GM12878 (cell line): ENCODE data around the gene KCNH4. TPM values are rescaled to one million over a fixed set of nuclear protein-coding genes. Genes with fewer than 3 reads are reported as not detected.

Experiments used
- ATAC-seq: fragments of 200-7000 bp; cut with Tn5 transposase; 3 replicates; pipeline ENCODE4 v1.9.1; 2020; ENCODE audit warnings: mild to moderate bottlenecking, moderate library complexity
- BruUV-seq: library from RNA; stranded (reverse); fragments of 400-500 nt; replicated peaks from 2 replicates; lab custom pipeline; 2021; lab: Mats Ljungman, UMichigan
- CTCF ChIA-PET: fragments of 300-600 bp; sonication (Branson Sonifier 250); formaldehyde crosslinking; extraction: SDS; loops from one replicate; lab custom pipeline; 2021; ENCODE audit warnings: inconsistent platforms; lab: Yijun Ruan, JAX
- POLR2A ChIA-PET: fragments of 350-600 bp; formaldehyde crosslinking; extraction: SDS; loops from one replicate; lab custom pipeline; 2021; ENCODE audit warnings: inconsistent platforms; lab: Charles Lee
- RAD21 ChIA-PET: fragments of 300-600 bp; sonication (Branson Sonifier 250); formaldehyde crosslinking; loops from one replicate; lab custom pipeline; 2023; ENCODE audit warnings: antibody characterized with exemption; ENCODE audit not compliant: unreplicated experiment; lab: Charles Lee
- SMC1A ChIA-PET: fragments of 300-600 bp; sonication (Branson Sonifier 250); formaldehyde crosslinking; loops from one replicate; lab custom pipeline; 2023; ENCODE audit not compliant: unreplicated experiment, uncharacterized antibody; lab: Charles Lee
- DNase-seq: peaks from one replicate; pipeline ENCODE4 v3.0.0-alpha.2; 2011; ENCODE audit warnings: low read depth, low spot score
- FAIRE-seq: peaks from 3 replicates; lab custom pipeline; 2011; peaks lifted over from hg19 to GRCh38; lab: Jason Lieb, UNC
- H2AFZ ChIP-seq: 2 replicates; pipeline ENCODE4 v1.6.0; 2011; ENCODE audit warnings: low read depth, low read length, control low read depth; ENCODE audit not compliant: control insufficient read depth
- H3K27ac ChIP-seq: 2 replicates; pipeline ENCODE4 v1.5.1; 2011; ENCODE audit warnings: control low read depth; ENCODE audit not compliant: control insufficient read depth, insufficient read depth
- H3K27me3 ChIP-seq, 2 experiments: replicated peaks in 1 of 2; 2 replicates each; pipeline versions ENCODE4 v1.6.0 to v1.6.1; 2011; ENCODE audit warnings: low read length in 1 of 2; ENCODE audit not compliant: control insufficient read depth in 2 of 2, insufficient read depth in 2 of 2
- H3K36me3 ChIP-seq, 2 experiments: 2 replicates each; pipeline ENCODE4 v1.5.1; 2011; ENCODE audit warnings: low read length in 1 of 2; ENCODE audit not compliant: control insufficient read depth in 2 of 2, insufficient read depth in 2 of 2
- H3K4me1 ChIP-seq: 2 replicates; pipeline ENCODE4 v1.6.1; 2011; ENCODE audit warnings: mild to moderate bottlenecking, low read length, moderate library complexity, mixed read lengths; ENCODE audit not compliant: control insufficient read depth, insufficient read depth
- H3K4me2 ChIP-seq: 2 replicates; pipeline ENCODE4 v1.6.0; 2011; ENCODE audit warnings: control low read depth; ENCODE audit not compliant: control insufficient read depth, insufficient read depth
- H3K4me3 ChIP-seq: fragments of 200-600 bp; sonication (generic); 2 replicates; pipeline ENCODE4 v1.5.1; 2016
- H3K79me2 ChIP-seq: 2 replicates; pipeline ENCODE4 v1.6.0; 2011; ENCODE audit warnings: low read length; ENCODE audit not compliant: control insufficient read depth, insufficient read depth
- H3K9ac ChIP-seq: 2 replicates; pipeline ENCODE4 v1.8.0; 2011; ENCODE audit warnings: low read length, control low read depth, mixed read lengths; ENCODE audit not compliant: control insufficient read depth, insufficient read depth
- H3K9me3 ChIP-seq: replicated peaks from 3 replicates; pipeline ENCODE4 v1.5.1; 2011; ENCODE audit warnings: mild to moderate bottlenecking, low read length; ENCODE audit not compliant: control insufficient read depth, insufficient read depth
- H4K20me1 ChIP-seq: 2 replicates; pipeline ENCODE4 v1.6.0; 2011; ENCODE audit not compliant: control insufficient read depth, insufficient read depth
- BACH1 ChIP-seq: fragments of 450-650 bp; IDR thresholded peaks from 2 replicates; pipeline ENCODE4 v1.6.1; 2017; ENCODE audit warnings: mild to moderate bottlenecking, borderline replicate concordance
- EGR1 ChIP-seq, 2 experiments: IDR thresholded peaks; 1 replicate in 1 of 2; 2 replicates in 1 of 2; pipeline ENCODE4 v1.6.1; 2011 to 2012; ENCODE audit warnings: low read depth in 2 of 2, low read length in 2 of 2, borderline replicate concordance in 1 of 2, mild to moderate bottlenecking in 1 of 2, moderate library complexity in 1 of 2
- EZH2 ChIP-seq: IDR thresholded peaks from 2 replicates; pipeline ENCODE4 v1.6.1; 2012; ENCODE audit warnings: low read depth, mild to moderate bottlenecking, control low read depth, inconsistent platforms, low read length, borderline replicate concordance; ENCODE audit not compliant: control insufficient read depth
- HCFC1 ChIP-seq: fragments of 150-350 bp; IDR thresholded peaks from 2 replicates; pipeline ENCODE4 v1.6.1; 2014; ENCODE audit warnings: low read length
- MTA3 ChIP-seq: IDR thresholded peaks from 2 replicates; pipeline ENCODE4 v1.6.1; 2012; ENCODE audit warnings: low read length, inconsistent platforms, borderline replicate concordance
- NFXL1 ChIP-seq: fragments of 450-650 bp; IDR thresholded peaks from 2 replicates; pipeline ENCODE4 v1.6.1; 2017; ENCODE audit warnings: antibody characterized with exemption, mild to moderate bottlenecking, borderline replicate concordance
- NR2F1 ChIP-seq: fragments of 450-650 bp; conservative IDR thresholded peaks from 2 replicates; pipeline ENCODE4 v1.6.1; 2017; ENCODE audit warnings: mild to moderate bottlenecking
- POLR2A ChIP-seq: IDR thresholded peaks from 2 replicates; pipeline ENCODE4 v1.6.1; 2011; ENCODE audit warnings: low read depth, mild to moderate bottlenecking, low read length
- RB1 ChIP-seq: fragments of 450-650 bp; formaldehyde crosslinking; IDR thresholded peaks from 2 replicates; pipeline ENCODE4 v1.6.1; 2017; ENCODE audit warnings: mild to moderate bottlenecking, borderline replicate concordance
- RCOR1 ChIP-seq: conservative IDR thresholded peaks from 2 replicates; pipeline ENCODE4 v1.6.1; 2012; ENCODE audit warnings: low read depth, low read length, improper control_type of control experiment
- SMAD1 ChIP-seq: fragments of 450-650 bp; IDR thresholded peaks from 2 replicates; pipeline ENCODE4 v1.6.1; 2018; ENCODE audit warnings: mild to moderate bottlenecking, low read depth; ENCODE audit not compliant: partially characterized antibody
- SMC3 ChIP-seq: IDR thresholded peaks from 2 replicates; pipeline ENCODE4 v1.6.1; 2011; ENCODE audit warnings: low read length, improper control_type of control experiment, borderline replicate concordance
- SUPT20H ChIP-seq: IDR thresholded peaks from 2 replicates; pipeline ENCODE4 v1.6.1; 2011; ENCODE audit warnings: low read depth, mild to moderate bottlenecking, low read length, moderate library complexity, borderline replicate concordance; ENCODE audit not compliant: control insufficient read depth
- WGBS: methylation state at CpG from one replicate; pipeline ENCODE4 v1.1.6; 2016; ENCODE audit warnings: low lambda C conversion rate; ENCODE audit not compliant: insufficient replicate concordance, insufficient coverage; ENCODE audit errors: missing lambda C conversion rate; 5-methylcytosine and 5-hydroxymethylcytosine counted together
- in situ Hi-C: fragments of 300-500 bp; cut with MboI; formaldehyde crosslinking; loops from 9 replicates; pipeline ENCODE4 v1.14.3; 2018; ENCODE audit warnings: mixed read lengths
- intact Hi-C: fragments of 100-400 bp; cut with micrococcal nuclease; formaldehyde crosslinking; loops from one replicate; pipeline ENCODE4 v1.14.2; 2022; ENCODE audit not compliant: unreplicated experiment
- polyA plus RNA-seq, 11 experiments: library from polyadenylated mRNA; depleted of rRNA in 4 of 11; unstranded in 6 of 11; stranded (reverse) in 5 of 11; fragments of >200 nt; fragmentation: Nextera tagmentation in 4 of 11; fragmentation: Illumina TruSeq in 1 of 11; extraction: Ambion mirVana in 4 of 11; extraction: Trizol in 1 of 11; gene quantifications; 1 replicate in 1 of 11; 2 replicates in 10 of 11; pipeline versions ENCODE4 v1.2.1 to v1.2.3, GENCODE V29; 2011 to 2016; ENCODE audit warnings: inconsistent platforms in 2 of 11, missing spikeins in 2 of 11, low read depth in 1 of 11
- total RNA-seq, 4 experiments: library from RNA; depleted of rRNA in 3 of 4; stranded (reverse); fragments of >200 nt in 3 of 4; fragmentation: Illumina TruSeq in 1 of 4; extraction: Trizol in 1 of 4; gene quantifications; 2 replicates each; pipeline versions ENCODE4 v1.2.1 to v1.2.3, GENCODE V29; 2013 to 2021
- TF ChIP-seq, protein P1 (sequence below): IDR thresholded peaks from 2 replicates; pipeline ENCODE4 v1.6.1; 2012; ENCODE audit warnings: low read depth, low read length, improper control_type of control experiment
- TF ChIP-seq, protein P2 (sequence below): fragments of 150-350 bp; IDR thresholded peaks from 2 replicates; pipeline ENCODE4 v1.6.1; 2016; ENCODE audit warnings: low read depth, low read length

The KCNH4 gene
- total and polyA plus RNA-seq, 10 of the 15 experiments (the other 5 are each of a cell fraction or from before 2014, with no cell fraction given), result 0.03 to 0.88 (median 0.10) TPM; not detected in 2

DNA sequence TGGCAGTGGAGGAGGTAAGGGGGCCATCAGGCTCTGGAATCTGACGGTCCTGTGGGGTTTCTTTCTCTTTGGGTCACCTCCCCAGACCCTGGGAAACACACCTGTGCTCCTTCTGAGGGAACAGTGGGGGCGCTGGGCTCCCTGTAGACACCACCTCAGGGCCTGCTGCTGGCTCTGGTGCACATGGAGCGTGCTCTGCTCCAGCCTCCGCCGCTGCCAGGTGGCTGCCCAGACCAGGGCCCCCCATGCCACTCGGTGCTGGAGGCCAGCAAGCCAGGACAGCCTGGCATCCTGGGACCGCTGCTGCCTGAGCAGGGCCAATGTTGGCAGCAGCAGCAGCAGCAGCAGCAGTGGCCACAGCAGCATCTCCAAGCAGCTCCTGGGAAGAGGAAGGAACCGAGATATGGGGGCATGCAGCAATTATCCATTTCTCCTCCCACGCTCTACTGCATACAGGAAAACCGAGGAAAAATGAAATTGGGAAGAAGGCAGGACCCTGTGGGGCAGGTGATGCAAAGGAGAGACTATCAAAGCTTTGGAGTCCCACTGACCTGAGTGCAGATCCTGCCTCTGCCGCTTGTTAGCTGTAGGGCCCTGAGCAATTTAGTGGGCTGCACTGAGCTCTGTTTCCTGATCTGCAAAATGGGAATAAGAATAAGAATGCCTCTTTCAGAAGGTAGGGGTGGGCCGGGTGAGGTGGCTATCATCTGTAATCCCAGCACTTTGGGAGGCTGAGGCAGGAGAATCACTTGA lies 12.4 kb upstream of the KCNH4 start:
- ChIA-PET POLR2A (interaction anchor here (0.5 to 1.3 kb wide), 7 partner anchors 10 to 815 kb away, joined by 3 to 6 read pairs (median 4); partner anchors contain the start of gene NAGLU), CTCF (interaction anchor here (0.8 to 3.4 kb wide), 14 partner anchors 9 to 173 kb away, joined by 3 to 23 read pairs (median 3); partner anchors contain the start of genes DHX58, HCRT, KCNH4 and NKIRAS2), SMC1A (interaction anchor here (0.8 to 2.0 kb wide), 8 partner anchors 9 to 210 kb away, joined by 3 to 13 read pairs (median 4); partner anchors contain the start of genes DNAJC7, HCRT and KCNH4), RAD21 (interaction anchor here (0.5 to 2.0 kb wide), 7 partner anchors 9 to 213 kb away, joined by 4 to 16 read pairs (median 4); partner anchors contain the start of genes HCRT and KCNH4)
- FAIRE-seq, result peak; percentile 68
- H3K36me3 ChIP-seq, result no peaks in the 10 kb centered on the region
- peak overlapping the region; percentile 95 for H3K27ac ChIP-seq
- intact Hi-C loops, result no loop called here
- H3K4me1 ChIP-seq, result 0 out of 2 replicates have a peak, but pooled peaks cover 3% of the 10 kb centered on the region
- peak overlapping the region; percentile 92 for H3K4me3 ChIP-seq
- H4K20me1 ChIP-seq, result no peaks in the 10 kb centered on the region
- H3K27me3 ChIP-seq, result no peaks in the 10 kb centered on the region
- BruUV-seq, result no TSS peak
- ATAC-seq, result peak; percentile 30; the same call in 2 of the 3 replicates
- peak overlapping the region; percentile 91 for H3K9ac ChIP-seq
- WGBS, result 67% methylated on average over 12 of the region's 12 CpGs
- DNase-seq, result no peak
- in situ Hi-C loops, result no loop called here
- TF ChIP-seq EZH2 (no peak), SMAD1 (no peak), RCOR1 (no peak), SMC3 (no peak), RB1 (no peak), NFXL1 (no peak), NR2F1 (no peak), HCFC1 (no peak), BACH1 (no peak), SUPT20H (no peak), EGR1 (IDR thresholded peaks at IDR 0.05; ENCODE audit: borderline replicate concordance in 1 of 2, low read depth in 2 of 2, low read length in 2 of 2) (no peak), POLR2A (no peak), MTA3 (no peak)
- TF ChIP-seq, protein P1, sequence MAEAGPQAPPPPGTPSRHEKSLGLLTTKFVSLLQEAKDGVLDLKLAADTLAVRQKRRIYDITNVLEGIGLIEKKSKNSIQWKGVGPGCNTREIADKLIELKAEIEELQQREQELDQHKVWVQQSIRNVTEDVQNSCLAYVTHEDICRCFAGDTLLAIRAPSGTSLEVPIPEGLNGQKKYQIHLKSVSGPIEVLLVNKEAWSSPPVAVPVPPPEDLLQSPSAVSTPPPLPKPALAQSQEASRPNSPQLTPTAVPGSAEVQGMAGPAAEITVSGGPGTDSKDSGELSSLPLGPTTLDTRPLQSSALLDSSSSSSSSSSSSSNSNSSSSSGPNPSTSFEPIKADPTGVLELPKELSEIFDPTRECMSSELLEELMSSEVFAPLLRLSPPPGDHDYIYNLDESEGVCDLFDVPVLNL, result no peak
- TF ChIP-seq, protein P2, sequence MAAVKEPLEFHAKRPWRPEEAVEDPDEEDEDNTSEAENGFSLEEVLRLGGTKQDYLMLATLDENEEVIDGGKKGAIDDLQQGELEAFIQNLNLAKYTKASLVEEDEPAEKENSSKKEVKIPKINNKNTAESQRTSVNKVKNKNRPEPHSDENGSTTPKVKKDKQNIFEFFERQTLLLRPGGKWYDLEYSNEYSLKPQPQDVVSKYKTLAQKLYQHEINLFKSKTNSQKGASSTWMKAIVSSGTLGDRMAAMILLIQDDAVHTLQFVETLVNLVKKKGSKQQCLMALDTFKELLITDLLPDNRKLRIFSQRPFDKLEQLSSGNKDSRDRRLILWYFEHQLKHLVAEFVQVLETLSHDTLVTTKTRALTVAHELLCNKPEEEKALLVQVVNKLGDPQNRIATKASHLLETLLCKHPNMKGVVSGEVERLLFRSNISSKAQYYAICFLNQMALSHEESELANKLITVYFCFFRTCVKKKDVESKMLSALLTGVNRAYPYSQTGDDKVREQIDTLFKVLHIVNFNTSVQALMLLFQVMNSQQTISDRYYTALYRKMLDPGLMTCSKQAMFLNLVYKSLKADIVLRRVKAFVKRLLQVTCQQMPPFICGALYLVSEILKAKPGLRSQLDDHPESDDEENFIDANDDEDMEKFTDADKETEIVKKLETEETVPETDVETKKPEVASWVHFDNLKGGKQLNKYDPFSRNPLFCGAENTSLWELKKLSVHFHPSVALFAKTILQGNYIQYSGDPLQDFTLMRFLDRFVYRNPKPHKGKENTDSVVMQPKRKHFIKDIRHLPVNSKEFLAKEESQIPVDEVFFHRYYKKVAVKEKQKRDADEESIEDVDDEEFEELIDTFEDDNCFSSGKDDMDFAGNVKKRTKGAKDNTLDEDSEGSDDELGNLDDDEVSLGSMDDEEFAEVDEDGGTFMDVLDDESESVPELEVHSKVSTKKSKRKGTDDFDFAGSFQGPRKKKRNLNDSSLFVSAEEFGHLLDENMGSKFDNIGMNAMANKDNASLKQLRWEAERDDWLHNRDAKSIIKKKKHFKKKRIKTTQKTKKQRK, result no peak
- peaks cover 4% of the 10 kb centered on the region for H3K79me2 ChIP-seq
- no peaks in the 10 kb centered on the region for H3K9me3 ChIP-seq
- H3K4me2 ChIP-seq, result peak overlapping the region; percentile 60
- H2AFZ ChIP-seq, result no peak overlapping the region; the same call in 1 of the 2 replicates
